K562 (cell line): ENCODE results near the gene PDE4D.

ENCODE experiments used
- ETV6 ChIP-seq, 3 experiments: fragments of 150-350 bp in 1 of 3; sonication (generic) in 1 of 3; formaldehyde crosslinking in 1 of 3; IDR thresholded peaks; 2 replicates each; pipeline versions ENCODE4 v1.6.1 to v1.8.0; 2014 to 2022; ENCODE audit warnings: borderline replicate concordance in 2 of 3, low read depth in 2 of 3, antibody characterized with exemption in 1 of 3, low read length in 1 of 3, mild to moderate bottlenecking in 1 of 3, missing genetic modification reagents in 1 of 3
- EZH2 ChIP-seq: IDR thresholded peaks from 2 replicates; pipeline ENCODE4 v1.6.1; 2012; ENCODE audit warnings: low read depth, mild to moderate bottlenecking, inconsistent platforms, low read length, borderline replicate concordance
- NFYB ChIP-seq: IDR thresholded peaks from 2 replicates; pipeline ENCODE4 v1.6.1; 2011; ENCODE audit warnings: mild to moderate bottlenecking, moderate library complexity; ENCODE audit not compliant: insufficient read length; ENCODE audit errors: extremely low read depth
- RAD21 ChIP-seq, 2 experiments: fragments of 250-450 bp in 1 of 2; fragments of 450-650 bp in 1 of 2; sonication (Bioruptor Pico) in 1 of 2; formaldehyde crosslinking in 1 of 2; IDR thresholded peaks in 1 of 2; conservative IDR thresholded peaks in 1 of 2; 2 replicates each; pipeline versions ENCODE4 v1.4.0 to v1.8.0; 2020 to 2022; ENCODE audit warnings: mild to moderate bottlenecking in 2 of 2, moderate library complexity in 1 of 2
- RFX5 ChIP-seq: IDR thresholded peaks from 2 replicates; pipeline ENCODE4 v1.6.1; 2011; ENCODE audit warnings: low read depth, mild to moderate bottlenecking, improper control_type of control experiment, low read length
- TAF7 ChIP-seq: fragments of 450-650 bp; IDR thresholded peaks from 2 replicates; pipeline ENCODE4 v1.6.1; 2016; ENCODE audit warnings: missing genetic modification characterization, missing compliant biosample characterization
- ZBTB43 ChIP-seq: sonication (generic); formaldehyde crosslinking; IDR thresholded peaks from 2 replicates; pipeline ENCODE4 v1.8.0; 2023; ENCODE audit warnings: mild to moderate bottlenecking, missing genetic modification reagents
- TF ChIP-seq, protein P1 (sequence below), 3 experiments: IDR thresholded peaks in 2 of 3; conservative IDR thresholded peaks in 1 of 3; 2 replicates each; pipeline ENCODE4 v1.5.1; 2011 to 2012; ENCODE audit warnings: low read length in 3 of 3, mild to moderate bottlenecking in 3 of 3, control low read depth in 2 of 3, improper control_type of control experiment in 1 of 3, inconsistent platforms in 1 of 3, low read depth in 1 of 3, mixed read lengths in 1 of 3, moderate library complexity in 1 of 3; ENCODE audit not compliant: insufficient read depth in 2 of 3
- TF ChIP-seq, protein P2 (sequence below): fragments of 450-650 bp; IDR thresholded peaks from 2 replicates; pipeline ENCODE4 v1.6.1; 2016; ENCODE audit warnings: missing biosample characterization, missing genetic modification characterization

GRCh38 chr5:59922220-59922619 lies 28.7 kb upstream of the PDE4D start:
- TF ChIP-seq ZBTB43 (no peak), TAF7 (tag) (no peak), NFYB (no peak), RFX5 (no peak), ETV6 (IDR thresholded peaks at IDR 0.05; ENCODE audit: borderline replicate concordance in 1 of 2, low read depth in 2 of 2, low read length in 1 of 2) (no peak), ETV6 (CRISPR knock-in tag; IDR thresholded peaks at IDR 0.05; ENCODE audit: borderline replicate concordance) (no peak), EZH2 (no peak), RAD21 (CRISPR knock-in tag; conservative IDR thresholded peaks at IDR 0.05 in 1 of 2, IDR thresholded peaks at IDR 0.05 in 1 of 2) (no peak)
- TF ChIP-seq, protein P1, sequence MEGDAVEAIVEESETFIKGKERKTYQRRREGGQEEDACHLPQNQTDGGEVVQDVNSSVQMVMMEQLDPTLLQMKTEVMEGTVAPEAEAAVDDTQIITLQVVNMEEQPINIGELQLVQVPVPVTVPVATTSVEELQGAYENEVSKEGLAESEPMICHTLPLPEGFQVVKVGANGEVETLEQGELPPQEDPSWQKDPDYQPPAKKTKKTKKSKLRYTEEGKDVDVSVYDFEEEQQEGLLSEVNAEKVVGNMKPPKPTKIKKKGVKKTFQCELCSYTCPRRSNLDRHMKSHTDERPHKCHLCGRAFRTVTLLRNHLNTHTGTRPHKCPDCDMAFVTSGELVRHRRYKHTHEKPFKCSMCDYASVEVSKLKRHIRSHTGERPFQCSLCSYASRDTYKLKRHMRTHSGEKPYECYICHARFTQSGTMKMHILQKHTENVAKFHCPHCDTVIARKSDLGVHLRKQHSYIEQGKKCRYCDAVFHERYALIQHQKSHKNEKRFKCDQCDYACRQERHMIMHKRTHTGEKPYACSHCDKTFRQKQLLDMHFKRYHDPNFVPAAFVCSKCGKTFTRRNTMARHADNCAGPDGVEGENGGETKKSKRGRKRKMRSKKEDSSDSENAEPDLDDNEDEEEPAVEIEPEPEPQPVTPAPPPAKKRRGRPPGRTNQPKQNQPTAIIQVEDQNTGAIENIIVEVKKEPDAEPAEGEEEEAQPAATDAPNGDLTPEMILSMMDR (IDR thresholded peaks at IDR 0.05 in 2 of 3, conservative IDR thresholded peaks at IDR 0.05 in 1 of 3; ENCODE audit: insufficient read depth in 2 of 3, low read depth in 1 of 3, low read length in 3 of 3) = no peak
- TF ChIP-seq, protein P2, sequence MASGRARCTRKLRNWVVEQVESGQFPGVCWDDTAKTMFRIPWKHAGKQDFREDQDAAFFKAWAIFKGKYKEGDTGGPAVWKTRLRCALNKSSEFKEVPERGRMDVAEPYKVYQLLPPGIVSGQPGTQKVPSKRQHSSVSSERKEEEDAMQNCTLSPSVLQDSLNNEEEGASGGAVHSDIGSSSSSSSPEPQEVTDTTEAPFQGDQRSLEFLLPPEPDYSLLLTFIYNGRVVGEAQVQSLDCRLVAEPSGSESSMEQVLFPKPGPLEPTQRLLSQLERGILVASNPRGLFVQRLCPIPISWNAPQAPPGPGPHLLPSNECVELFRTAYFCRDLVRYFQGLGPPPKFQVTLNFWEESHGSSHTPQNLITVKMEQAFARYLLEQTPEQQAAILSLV (tag) = no peak
